Measurements from ENCODE around the gene NR1D2.

The NR1D2 gene

GRCh38 chr3:23991683-23992628, 46.9 kb downstream of the NR1D2 start (continued):
- TF ChIP-seq ZNF350 (tag by site-specific recombination; IDR thresholded peaks at IDR 0.05) = no peak
- 0 out of 2 replicates have a peak, but pooled peaks have one; percentile 23 for TF ChIP-seq ZNF10 (tag by site-specific recombination; IDR thresholded peaks at IDR 0.05)
- no peak for TF ChIP-seq ZNF776 (tag by site-specific recombination; IDR thresholded peaks at IDR 0.05; ENCODE audit: borderline replicate concordance)
- no peak for TF ChIP-seq ZBTB49 (tag by site-specific recombination; IDR thresholded peaks at IDR 0.05; ENCODE audit: low read depth)
- TF ChIP-seq GLI2 (tag by site-specific recombination; IDR thresholded peaks at IDR 0.05; ENCODE audit: borderline replicate concordance, low read depth) = peak; percentile 55; the same call in 1 of the 2 replicates
- no peak for TF ChIP-seq ZNF473 (tag by site-specific recombination; IDR thresholded peaks at IDR 0.05)
- TF ChIP-seq OVOL3 (tag by site-specific recombination; IDR thresholded peaks at IDR 0.05) = peak; percentile 71; the same call in 1 of the 2 replicates
- no peak for TF ChIP-seq ZNF677 (tag by site-specific recombination; IDR thresholded peaks at IDR 0.05)
- TF ChIP-seq RBAK (tag by site-specific recombination; IDR thresholded peaks at IDR 0.05) = no peak
- peak; percentile 80 for TF ChIP-seq PRDM4 (tag by site-specific recombination; IDR thresholded peaks at IDR 0.05)
- TF ChIP-seq GLIS2 (tag by site-specific recombination; IDR thresholded peaks at IDR 0.05) = no peak
- TF ChIP-seq KLF1 (tag by site-specific recombination; IDR thresholded peaks at IDR 0.05) = no peak
- TF ChIP-seq ZSCAN16 (tag by site-specific recombination; IDR thresholded peaks at IDR 0.05) = no peak
- TF ChIP-seq ZSCAN23 (tag by site-specific recombination; IDR thresholded peaks at IDR 0.05) = no peak; the same call in 1 of the 2 replicates
- peak; percentile 85 for TF ChIP-seq PRDM6 (tag by site-specific recombination; IDR thresholded peaks at IDR 0.05)
- no peak for TF ChIP-seq CTCF (tag by site-specific recombination; IDR thresholded peaks at IDR 0.05)
- no peak; the same call in 1 of the 2 replicates for TF ChIP-seq TRIM28 (IDR thresholded peaks at IDR 0.05; ENCODE audit: borderline replicate concordance, low read length)
- no peak for TF ChIP-seq ZNF707 (tag by site-specific recombination; IDR thresholded peaks at IDR 0.05)
- no peak for TF ChIP-seq ZNF423 (tag by site-specific recombination; IDR thresholded peaks at IDR 0.05)
- 0 out of 2 replicates have a peak, but pooled peaks have one; percentile 32 for TF ChIP-seq ZNF18 (tag by site-specific recombination; IDR thresholded peaks at IDR 0.05)
- TF ChIP-seq ZFP3 (tag by site-specific recombination; IDR thresholded peaks at IDR 0.05; ENCODE audit: low read depth) = no peak
- no peak for TF ChIP-seq MEIS1 (CRISPR knock-in tag; IDR thresholded peaks at IDR 0.05; ENCODE audit: borderline replicate concordance)
- TF ChIP-seq BCL11B (tag by site-specific recombination; IDR thresholded peaks at IDR 0.05; ENCODE audit: low read depth) = no peak
- TF ChIP-seq SALL2 (tag by site-specific recombination; IDR thresholded peaks at IDR 0.05; ENCODE audit: borderline replicate concordance) = no peak
- no peak for TF ChIP-seq ZNF354C (tag by site-specific recombination; IDR thresholded peaks at IDR 0.05; ENCODE audit: borderline replicate concordance, low read depth)
- TF ChIP-seq ZNF843 (tag by site-specific recombination; IDR thresholded peaks at IDR 0.05) = peak; percentile 90; the same call in 1 of the 2 replicates
- peak; percentile 60; the same call in 1 of the 2 replicates for TF ChIP-seq ZSCAN30 (tag by site-specific recombination; IDR thresholded peaks at IDR 0.05)
- no peak for TF ChIP-seq PBX3 (CRISPR knock-in tag; IDR thresholded peaks at IDR 0.05)

All from HEK293 (cell line).